Measurements from ENCODE around the gene FARS2. TPM values are rescaled to one million over a fixed set of nuclear protein-coding genes. Genes with fewer than 3 reads are reported as not detected.

FARS2 gene
- total RNA-seq, 1 experiment from 2014 or later, result 15.0 TPM

DNA sequence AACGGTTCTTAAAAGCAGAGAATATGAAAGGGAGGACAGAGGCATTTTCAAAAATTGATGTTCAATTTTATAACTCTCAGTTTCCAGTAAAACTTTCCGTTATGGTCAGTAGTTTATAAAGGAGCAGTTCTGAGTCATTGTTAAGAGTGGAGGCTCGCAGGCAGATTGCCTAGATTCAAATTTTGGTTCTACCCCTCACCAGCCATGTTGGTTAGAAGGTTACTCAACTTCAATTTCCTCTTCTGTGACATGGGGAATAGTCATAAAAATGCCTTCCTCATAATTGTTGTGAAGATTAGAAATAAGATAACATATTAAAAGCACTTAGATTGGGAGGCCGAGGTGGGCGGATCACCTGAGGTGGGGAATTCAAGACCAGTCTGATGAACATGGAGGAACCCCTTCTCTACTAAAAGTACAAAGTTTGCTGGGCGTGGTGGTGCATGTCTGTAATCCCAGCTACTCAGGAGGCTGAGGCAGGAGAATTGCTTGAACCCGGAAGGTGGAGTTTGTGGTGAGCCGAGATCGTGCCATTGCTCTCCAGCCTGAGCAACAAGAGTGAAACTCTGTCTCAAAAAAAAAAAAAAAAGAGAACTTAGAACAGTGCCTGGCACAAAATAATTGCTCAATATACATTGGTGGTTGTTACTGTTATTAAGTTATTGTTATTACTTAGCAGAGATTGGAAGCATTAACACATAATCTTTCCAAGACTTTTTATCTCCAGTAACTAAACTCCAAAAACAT is 396.5 kb downstream of the FARS2 start:
- POLR2A ChIA-PET, result no interaction called here
- H3K4me3 Mint-ChIP-seq, result no peak overlapping the region
- TF ChIP-seq ZNF423 (CRISPR knock-in tag; IDR thresholded peaks at IDR 0.05), result no peak
- TF ChIP-seq ZNF416 (CRISPR knock-in tag; IDR thresholded peaks at IDR 0.05), result no peak
- TF ChIP-seq, protein P1, sequence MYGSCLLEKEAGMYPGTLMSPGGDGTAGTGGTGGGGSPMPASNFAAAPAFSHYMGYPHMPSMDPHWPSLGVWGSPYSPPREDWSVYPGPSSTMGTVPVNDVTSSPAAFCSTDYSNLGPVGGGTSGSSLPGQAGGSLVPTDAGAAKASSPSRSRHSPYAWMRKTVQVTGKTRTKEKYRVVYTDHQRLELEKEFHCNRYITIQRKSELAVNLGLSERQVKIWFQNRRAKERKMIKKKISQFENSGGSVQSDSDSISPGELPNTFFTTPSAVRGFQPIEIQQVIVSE (CRISPR knock-in tag; IDR thresholded peaks at IDR 0.05; ENCODE audit: borderline replicate concordance), result no peak
- TF ChIP-seq CREM (CRISPR knock-in tag; IDR thresholded peaks at IDR 0.05), result no peak
- no peak for TF ChIP-seq TEAD1 (CRISPR knock-in tag; IDR thresholded peaks at IDR 0.05)
- TF ChIP-seq CREB1 (CRISPR knock-in tag; IDR thresholded peaks at IDR 0.05), result no peak
- no peak for TF ChIP-seq SP1 (CRISPR knock-in tag; conservative IDR thresholded peaks at IDR 0.05)
- TF ChIP-seq, protein P2, sequence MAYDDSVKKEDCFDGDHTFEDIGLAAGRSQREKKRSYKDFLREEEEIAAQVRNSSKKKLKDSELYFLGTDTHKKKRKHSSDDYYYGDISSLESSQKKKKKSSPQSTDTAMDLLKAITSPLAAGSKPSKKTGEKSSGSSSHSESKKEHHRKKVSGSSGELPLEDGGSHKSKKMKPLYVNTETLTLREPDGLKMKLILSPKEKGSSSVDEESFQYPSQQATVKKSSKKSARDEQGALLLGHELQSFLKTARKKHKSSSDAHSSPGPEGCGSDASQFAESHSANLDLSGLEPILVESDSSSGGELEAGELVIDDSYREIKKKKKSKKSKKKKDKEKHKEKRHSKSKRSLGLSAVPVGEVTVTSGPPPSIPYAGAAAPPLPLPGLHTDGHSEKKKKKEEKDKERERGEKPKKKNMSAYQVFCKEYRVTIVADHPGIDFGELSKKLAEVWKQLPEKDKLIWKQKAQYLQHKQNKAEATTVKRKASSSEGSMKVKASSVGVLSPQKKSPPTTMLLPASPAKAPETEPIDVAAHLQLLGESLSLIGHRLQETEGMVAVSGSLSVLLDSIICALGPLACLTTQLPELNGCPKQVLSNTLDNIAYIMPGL (CRISPR knock-in tag; IDR thresholded peaks at IDR 0.05), result no peak
- no peak for TF ChIP-seq ZNF121 (CRISPR knock-in tag; IDR thresholded peaks at IDR 0.05)
- no peak for TF ChIP-seq FOXP1 (CRISPR knock-in tag; IDR thresholded peaks at IDR 0.05; ENCODE audit: borderline replicate concordance)
- TF ChIP-seq, protein P3, sequence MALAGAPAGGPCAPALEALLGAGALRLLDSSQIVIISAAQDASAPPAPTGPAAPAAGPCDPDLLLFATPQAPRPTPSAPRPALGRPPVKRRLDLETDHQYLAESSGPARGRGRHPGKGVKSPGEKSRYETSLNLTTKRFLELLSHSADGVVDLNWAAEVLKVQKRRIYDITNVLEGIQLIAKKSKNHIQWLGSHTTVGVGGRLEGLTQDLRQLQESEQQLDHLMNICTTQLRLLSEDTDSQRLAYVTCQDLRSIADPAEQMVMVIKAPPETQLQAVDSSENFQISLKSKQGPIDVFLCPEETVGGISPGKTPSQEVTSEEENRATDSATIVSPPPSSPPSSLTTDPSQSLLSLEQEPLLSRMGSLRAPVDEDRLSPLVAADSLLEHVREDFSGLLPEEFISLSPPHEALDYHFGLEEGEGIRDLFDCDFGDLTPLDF (CRISPR knock-in tag; IDR thresholded peaks at IDR 0.05), result no peak
- peaks cover 21% of the 10 kb centered on the region for H3K9me3 Mint-ChIP-seq
- CTCF ChIA-PET, result no interaction called here
- peaks cover 9% of the 10 kb centered on the region for H3K36me3 Mint-ChIP-seq
- no peak overlapping the region for H3K27ac Mint-ChIP-seq
- no peak for DNase-seq (ENCODE audit: low spot score)
- no peak for ATAC-seq
- H3K4me1 Mint-ChIP-seq, result peaks cover 25% of the 10 kb centered on the region
- H3K27me3 Mint-ChIP-seq (ENCODE audit: low read depth), result no peaks in the 10 kb centered on the region

DNA sequence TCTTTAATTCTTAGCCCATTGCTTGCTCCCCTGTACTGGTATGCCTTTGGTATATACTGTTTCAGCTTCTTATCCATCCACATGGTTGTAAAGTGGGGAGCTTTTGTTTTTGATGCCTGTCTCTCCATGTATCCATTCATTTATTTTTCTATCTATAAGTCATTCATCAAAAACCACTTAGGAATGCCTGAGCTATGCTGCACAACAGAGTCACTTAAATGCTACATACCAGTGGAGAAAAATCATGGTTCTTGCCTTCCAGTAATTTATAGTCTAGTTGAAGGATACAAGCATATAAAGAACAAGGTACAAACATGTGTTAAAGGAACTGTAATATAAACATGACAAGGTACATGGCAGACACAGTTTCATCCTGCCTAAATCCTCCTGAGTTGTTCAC is 398.2 kb downstream of the FARS2 start:
- ATAC-seq, result no peak

DNA sequence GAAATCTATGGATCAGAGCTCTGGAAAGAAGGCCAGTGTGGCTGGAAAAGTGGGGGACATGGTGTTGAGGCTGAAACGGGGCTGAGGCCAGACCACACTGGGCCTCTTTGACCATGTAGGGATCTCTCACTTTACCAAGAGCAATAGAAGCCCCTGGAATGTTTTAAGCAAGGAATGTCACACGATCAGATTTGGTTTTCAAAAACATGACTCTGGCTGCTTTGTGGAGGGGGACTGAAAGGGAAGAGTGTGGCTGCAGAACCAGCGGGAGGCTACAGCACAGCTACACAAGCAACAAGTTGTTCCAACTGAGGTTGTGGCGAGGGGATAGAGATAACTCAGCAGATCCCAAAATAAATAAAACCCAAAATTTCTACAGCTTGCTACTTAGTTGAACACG is 399.5 kb downstream of the FARS2 start:
- H3K4me1 Mint-ChIP-seq, result peaks cover 25% of the 10 kb centered on the region
- DNase-seq (ENCODE audit: low spot score) (no peak), ATAC-seq (no peak)
- no peaks in the 10 kb centered on the region for H3K27me3 Mint-ChIP-seq (ENCODE audit: low read depth)
- 0 out of 2 replicates have a peak, but pooled peaks cover 1% of the 10 kb centered on the region for H3K36me3 Mint-ChIP-seq
- H3K9me3 Mint-ChIP-seq, result peaks cover 10% of the 10 kb centered on the region
- CTCF ChIA-PET, result no interaction called here
- peak overlapping the region; percentile 5; the same call in 1 of the 2 replicates for H3K27ac Mint-ChIP-seq
- POLR2A ChIA-PET, result no interaction called here
- no peak overlapping the region for H3K4me3 Mint-ChIP-seq
- TF ChIP-seq, protein P4, sequence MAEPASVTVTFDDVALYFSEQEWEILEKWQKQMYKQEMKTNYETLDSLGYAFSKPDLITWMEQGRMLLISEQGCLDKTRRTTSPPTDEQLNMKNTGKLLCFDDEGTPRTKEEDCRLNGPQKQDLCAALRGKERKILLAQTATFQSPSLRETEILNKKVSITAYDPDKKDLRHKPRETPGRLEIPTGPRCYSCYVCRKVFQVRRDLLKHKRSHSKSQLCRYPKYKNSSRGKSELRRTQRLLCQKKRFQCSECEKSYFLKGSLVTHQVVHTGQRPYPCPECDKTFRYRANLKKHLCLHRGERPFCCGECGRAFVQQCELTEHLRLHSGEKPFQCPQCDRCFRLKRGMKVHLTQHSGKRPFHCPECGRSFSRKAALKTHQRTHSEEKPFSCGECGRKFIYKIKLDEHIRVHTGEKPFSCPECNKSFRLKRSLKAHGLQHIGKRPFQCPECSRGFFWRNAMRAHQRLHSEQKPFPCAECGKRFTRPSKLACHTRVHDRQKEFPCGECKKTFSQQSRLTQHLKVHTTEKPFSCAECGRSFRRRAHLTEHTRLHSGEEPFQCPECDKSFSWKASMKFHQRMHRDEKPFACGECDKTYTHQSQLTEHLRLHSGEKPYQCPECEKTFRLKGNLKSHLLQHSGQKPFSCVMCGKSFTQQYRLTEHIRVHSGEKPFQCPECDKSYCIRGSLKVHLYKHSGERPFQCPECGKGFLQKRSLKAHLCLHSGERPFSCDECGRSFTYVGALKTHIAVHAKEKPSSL (CRISPR knock-in tag; conservative IDR thresholded peaks at IDR 0.05), result no peak
- TF ChIP-seq SP1 (CRISPR knock-in tag; conservative IDR thresholded peaks at IDR 0.05), result no peak
- TF ChIP-seq, protein P5, sequence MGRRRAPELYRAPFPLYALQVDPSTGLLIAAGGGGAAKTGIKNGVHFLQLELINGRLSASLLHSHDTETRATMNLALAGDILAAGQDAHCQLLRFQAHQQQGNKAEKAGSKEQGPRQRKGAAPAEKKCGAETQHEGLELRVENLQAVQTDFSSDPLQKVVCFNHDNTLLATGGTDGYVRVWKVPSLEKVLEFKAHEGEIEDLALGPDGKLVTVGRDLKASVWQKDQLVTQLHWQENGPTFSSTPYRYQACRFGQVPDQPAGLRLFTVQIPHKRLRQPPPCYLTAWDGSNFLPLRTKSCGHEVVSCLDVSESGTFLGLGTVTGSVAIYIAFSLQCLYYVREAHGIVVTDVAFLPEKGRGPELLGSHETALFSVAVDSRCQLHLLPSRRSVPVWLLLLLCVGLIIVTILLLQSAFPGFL (CRISPR knock-in tag; IDR thresholded peaks at IDR 0.05; ENCODE audit: borderline replicate concordance), result no peak
- TF ChIP-seq, protein P6, sequence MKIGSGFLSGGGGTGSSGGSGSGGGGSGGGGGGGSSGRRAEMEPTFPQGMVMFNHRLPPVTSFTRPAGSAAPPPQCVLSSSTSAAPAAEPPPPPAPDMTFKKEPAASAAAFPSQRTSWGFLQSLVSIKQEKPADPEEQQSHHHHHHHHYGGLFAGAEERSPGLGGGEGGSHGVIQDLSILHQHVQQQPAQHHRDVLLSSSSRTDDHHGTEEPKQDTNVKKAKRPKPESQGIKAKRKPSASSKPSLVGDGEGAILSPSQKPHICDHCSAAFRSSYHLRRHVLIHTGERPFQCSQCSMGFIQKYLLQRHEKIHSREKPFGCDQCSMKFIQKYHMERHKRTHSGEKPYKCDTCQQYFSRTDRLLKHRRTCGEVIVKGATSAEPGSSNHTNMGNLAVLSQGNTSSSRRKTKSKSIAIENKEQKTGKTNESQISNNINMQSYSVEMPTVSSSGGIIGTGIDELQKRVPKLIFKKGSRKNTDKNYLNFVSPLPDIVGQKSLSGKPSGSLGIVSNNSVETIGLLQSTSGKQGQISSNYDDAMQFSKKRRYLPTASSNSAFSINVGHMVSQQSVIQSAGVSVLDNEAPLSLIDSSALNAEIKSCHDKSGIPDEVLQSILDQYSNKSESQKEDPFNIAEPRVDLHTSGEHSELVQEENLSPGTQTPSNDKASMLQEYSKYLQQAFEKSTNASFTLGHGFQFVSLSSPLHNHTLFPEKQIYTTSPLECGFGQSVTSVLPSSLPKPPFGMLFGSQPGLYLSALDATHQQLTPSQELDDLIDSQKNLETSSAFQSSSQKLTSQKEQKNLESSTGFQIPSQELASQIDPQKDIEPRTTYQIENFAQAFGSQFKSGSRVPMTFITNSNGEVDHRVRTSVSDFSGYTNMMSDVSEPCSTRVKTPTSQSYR (CRISPR knock-in tag; IDR thresholded peaks at IDR 0.05), result no peak

More for the DNA sequence above, 398.2 kb downstream of the FARS2 start:
- Mint-ChIP-seq H3K27ac (no peak overlapping the region), H3K4me1 (peaks cover 25% of the 10 kb centered on the region), H3K9me3 (peaks cover 21% of the 10 kb centered on the region), H3K36me3 (peaks cover 9% of the 10 kb centered on the region), H3K4me3 (no peak overlapping the region), H3K27me3 (ENCODE audit: low read depth) (no peaks in the 10 kb centered on the region)
- TF ChIP-seq JAZF1 (CRISPR knock-in tag; IDR thresholded peaks at IDR 0.05) (no peak), ESRRA (CRISPR knock-in tag; IDR thresholded peaks at IDR 0.05; ENCODE audit: borderline replicate concordance) (no peak), GRHL2 (CRISPR knock-in tag; IDR thresholded peaks at IDR 0.05; ENCODE audit: insufficient replicate concordance, severe bottlenecking) (no peak), HMGA2 (CRISPR knock-in tag; IDR thresholded peaks at IDR 0.05) (no peak), ZNF232 (CRISPR knock-in tag; IDR thresholded peaks at IDR 0.05) (no peak)
- TF ChIP-seq, protein P7, sequence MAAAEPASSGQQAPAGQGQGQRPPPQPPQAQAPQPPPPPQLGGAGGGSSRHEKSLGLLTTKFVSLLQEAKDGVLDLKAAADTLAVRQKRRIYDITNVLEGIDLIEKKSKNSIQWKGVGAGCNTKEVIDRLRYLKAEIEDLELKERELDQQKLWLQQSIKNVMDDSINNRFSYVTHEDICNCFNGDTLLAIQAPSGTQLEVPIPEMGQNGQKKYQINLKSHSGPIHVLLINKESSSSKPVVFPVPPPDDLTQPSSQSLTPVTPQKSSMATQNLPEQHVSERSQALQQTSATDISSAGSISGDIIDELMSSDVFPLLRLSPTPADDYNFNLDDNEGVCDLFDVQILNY (CRISPR knock-in tag; IDR thresholded peaks at IDR 0.05), result no peak
- TF ChIP-seq, protein P8, sequence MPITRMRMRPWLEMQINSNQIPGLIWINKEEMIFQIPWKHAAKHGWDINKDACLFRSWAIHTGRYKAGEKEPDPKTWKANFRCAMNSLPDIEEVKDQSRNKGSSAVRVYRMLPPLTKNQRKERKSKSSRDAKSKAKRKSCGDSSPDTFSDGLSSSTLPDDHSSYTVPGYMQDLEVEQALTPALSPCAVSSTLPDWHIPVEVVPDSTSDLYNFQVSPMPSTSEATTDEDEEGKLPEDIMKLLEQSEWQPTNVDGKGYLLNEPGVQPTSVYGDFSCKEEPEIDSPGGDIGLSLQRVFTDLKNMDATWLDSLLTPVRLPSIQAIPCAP (CRISPR knock-in tag; IDR thresholded peaks at IDR 0.05), result no peak
- CTCF ChIA-PET, result no interaction called here
- no peak for DNase-seq (ENCODE audit: low spot score)
- POLR2A ChIA-PET, result no interaction called here

All from WTC11 (cell line).